ENCODE results near the gene ARHGAP28.
"Not testable (repeated sequence)": the region's sequence is repeated elsewhere in the genome, so short reads cannot be mapped to it uniquely, and the experiment has no call there.

Gene ARHGAP28

GRCh38 chr18:6778459-6779247, 49.1 kb downstream of the ARHGAP28 start:
- no peak for DNase-seq

- no peak for DNase-seq
Measured at GRCh38 chr18:6781142-6781714, 51.7 kb downstream of the ARHGAP28 start.

GRCh38 chr18:6781796-6782195, 52.3 kb downstream of the ARHGAP28 start:
- no peak for DNase-seq

- no peak for DNase-seq
Measured at GRCh38 chr18:6782861-6783260, 53.3 kb downstream of the ARHGAP28 start.

- no peak for DNase-seq
Measured at GRCh38 chr18:6784046-6784445, 54.5 kb downstream of the ARHGAP28 start.

- DNase-seq: no peak
Measured at GRCh38 chr18:6785001-6785400, 55.5 kb downstream of the ARHGAP28 start.

- DNase-seq: no peak
Measured at GRCh38 chr18:6785411-6785810, 55.9 kb downstream of the ARHGAP28 start.

GRCh38 chr18:6792391-6792790, 62.9 kb downstream of the ARHGAP28 start:
- DNase-seq: no peak

- DNase-seq: no peak
Measured at GRCh38 chr18:6793455-6793854, 63.9 kb downstream of the ARHGAP28 start.

GRCh38 chr18:6793986-6794385, 64.5 kb downstream of the ARHGAP28 start:
- DNase-seq: no peak

GRCh38 chr18:6795307-6795706, 65.8 kb downstream of the ARHGAP28 start:
- no peak for DNase-seq

- DNase-seq: no peak
Measured at GRCh38 chr18:6796511-6796910, 67.0 kb downstream of the ARHGAP28 start.

- no peak for DNase-seq
Measured at GRCh38 chr18:6797171-6797570, 67.7 kb downstream of the ARHGAP28 start.

GRCh38 chr18:6798896-6799295, 69.4 kb downstream of the ARHGAP28 start:
- DNase-seq: no peak

- DNase-seq: not testable (repeated sequence)
Measured at GRCh38 chr18:6800309-6800708, 70.8 kb downstream of the ARHGAP28 start.

- no peak for DNase-seq
Measured at GRCh38 chr18:6807515-6808257, 78.2 kb downstream of the ARHGAP28 start.

- no peak for DNase-seq
Measured at GRCh38 chr18:6810191-6810590, 80.7 kb downstream of the ARHGAP28 start.

- DNase-seq: no peak
Measured at GRCh38 chr18:6811816-6812215, 82.3 kb downstream of the ARHGAP28 start.

GRCh38 chr18:6814882-6815425, 85.4 kb downstream of the ARHGAP28 start:
- no peak for DNase-seq

- no peak for DNase-seq
Measured at GRCh38 chr18:6816154-6816553, 86.6 kb downstream of the ARHGAP28 start.

GRCh38 chr18:6819332-6819731, 89.8 kb downstream of the ARHGAP28 start:
- no peak for DNase-seq

GRCh38 chr18:6820314-6820713, 90.8 kb downstream of the ARHGAP28 start:
- no peak for DNase-seq

GRCh38 chr18:6821356-6821755, 91.8 kb downstream of the ARHGAP28 start:
- DNase-seq: no peak

- DNase-seq: not testable (repeated sequence)
Measured at GRCh38 chr18:6827161-6827560, 97.6 kb downstream of the ARHGAP28 start.

All from NCI-H2081 treated with DMSO at 0.1 percent for 48 hours (cell line).